Measurements from ENCODE around the gene LTBP2. TPM values are rescaled to one million over a fixed set of nuclear protein-coding genes. Genes with fewer than 3 reads are reported as not detected.

The LTBP2 gene
- total and polyA plus RNA-seq, 7 donors = 0.46 to 71.2 (median 12.1) TPM

DNA sequence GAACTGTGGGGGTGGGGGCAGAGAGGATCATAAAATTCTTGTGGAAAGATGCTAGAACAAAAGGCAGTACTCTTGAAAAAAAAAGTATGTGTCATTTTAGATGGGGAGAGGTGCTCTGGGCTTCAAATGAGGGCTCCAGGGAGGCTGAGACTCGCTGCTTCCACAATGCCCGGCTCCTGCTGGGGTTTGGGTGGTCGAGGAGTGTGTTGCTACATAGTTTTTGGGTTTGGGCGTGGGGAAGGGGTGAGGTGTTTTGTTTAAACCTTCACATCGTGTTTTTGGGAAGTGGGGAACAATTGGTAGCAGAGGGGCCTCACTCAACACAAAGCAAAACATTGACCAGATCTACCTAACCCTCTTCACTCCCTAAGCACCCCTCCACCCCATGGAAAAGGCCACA is 110.3 kb downstream of the LTBP2 start:
- Histone ChIP-seq H3K9me3 (no peaks in the 10 kb centered on the region), H3K4me1 (peaks cover 0 to 4% (median 0%) of the 10 kb centered on the region in 4 donors), H3K36me3 (no peaks in the 10 kb centered on the region), H3K27me3 (no peaks in the 10 kb centered on the region), H3K4me3 (no peak overlapping the region), H3K27ac (peak overlapping the region in 1 of 4 donors; percentile 5)
- TF ChIP-seq, protein P1, sequence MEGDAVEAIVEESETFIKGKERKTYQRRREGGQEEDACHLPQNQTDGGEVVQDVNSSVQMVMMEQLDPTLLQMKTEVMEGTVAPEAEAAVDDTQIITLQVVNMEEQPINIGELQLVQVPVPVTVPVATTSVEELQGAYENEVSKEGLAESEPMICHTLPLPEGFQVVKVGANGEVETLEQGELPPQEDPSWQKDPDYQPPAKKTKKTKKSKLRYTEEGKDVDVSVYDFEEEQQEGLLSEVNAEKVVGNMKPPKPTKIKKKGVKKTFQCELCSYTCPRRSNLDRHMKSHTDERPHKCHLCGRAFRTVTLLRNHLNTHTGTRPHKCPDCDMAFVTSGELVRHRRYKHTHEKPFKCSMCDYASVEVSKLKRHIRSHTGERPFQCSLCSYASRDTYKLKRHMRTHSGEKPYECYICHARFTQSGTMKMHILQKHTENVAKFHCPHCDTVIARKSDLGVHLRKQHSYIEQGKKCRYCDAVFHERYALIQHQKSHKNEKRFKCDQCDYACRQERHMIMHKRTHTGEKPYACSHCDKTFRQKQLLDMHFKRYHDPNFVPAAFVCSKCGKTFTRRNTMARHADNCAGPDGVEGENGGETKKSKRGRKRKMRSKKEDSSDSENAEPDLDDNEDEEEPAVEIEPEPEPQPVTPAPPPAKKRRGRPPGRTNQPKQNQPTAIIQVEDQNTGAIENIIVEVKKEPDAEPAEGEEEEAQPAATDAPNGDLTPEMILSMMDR (IDR thresholded peaks at IDR 0.05) = no peak
- TF ChIP-seq POLR2AphosphoS5 (IDR thresholded peaks at IDR 0.05) (no peak), POLR2A (IDR thresholded peaks at IDR 0.05) (no peak), EP300 (IDR thresholded peaks at IDR 0.05) (no peak)
- DNase-seq = no peak
- WGBS, 2 donors = 70 to 71% methylated on average over 5 of the region's 5 CpGs
- intact Hi-C loops (cut with DNase I) = loop anchor here (1.0 to 5.0 kb wide), 2 partner anchors 66 to 111 kb away; partner anchors contain the start of gene LTBP2

DNA sequence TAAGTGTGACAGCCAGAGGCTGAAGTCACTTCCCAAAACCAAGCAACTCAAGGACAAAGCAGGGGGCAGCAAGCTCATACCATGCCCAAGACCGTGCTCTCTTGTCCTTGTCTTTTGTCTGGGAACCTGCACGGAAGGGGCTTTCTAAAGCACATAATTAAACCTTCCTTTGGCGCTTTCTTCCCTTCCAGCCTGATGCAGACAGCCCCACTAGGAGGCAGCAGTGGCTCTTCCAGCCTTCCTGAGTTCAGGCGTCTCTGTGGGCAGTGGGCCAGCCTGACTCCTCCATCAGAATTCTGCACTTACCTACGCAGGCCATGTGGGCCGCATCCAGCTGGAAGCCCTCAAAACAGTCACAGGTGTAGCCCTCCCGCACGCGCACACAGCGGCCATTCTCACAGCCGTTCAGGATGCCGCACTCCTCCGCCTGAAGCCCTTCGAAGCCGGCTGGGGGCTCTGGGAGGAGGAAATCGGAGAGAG is 110.9 kb downstream of the LTBP2 start:
- Histone ChIP-seq H3K27ac (peak overlapping the region in 1 of 4 donors; percentile 5), H3K4me3 (no peak overlapping the region), H3K9me3 (no peaks in the 10 kb centered on the region), H3K4me1 (peaks cover 0 to 4% (median 0%) of the 10 kb centered on the region in 4 donors), H3K36me3 (peaks cover 0 to 4% (median 0%) of the 10 kb centered on the region in 4 donors), H3K27me3 (no peaks in the 10 kb centered on the region)
- no peak for TF ChIP-seq POLR2A (IDR thresholded peaks at IDR 0.05)
- no peak for TF ChIP-seq EP300 (IDR thresholded peaks at IDR 0.05)
- TF ChIP-seq POLR2AphosphoS5 (IDR thresholded peaks at IDR 0.05) = peak in 2 of 4 donors; percentile 37 to 45
- TF ChIP-seq, protein P1 (IDR thresholded peaks at IDR 0.05) = peak; percentile 20 to 61 (median 46)
- WGBS, 2 donors = 68 to 81% methylated on average over 16 of the region's 16 CpGs
- peak; percentile 92 for DNase-seq
- intact Hi-C loops (cut with DNase I) = loop anchor here (1.0 to 5.0 kb wide), 2 partner anchors 66 to 111 kb away; partner anchors contain the start of gene LTBP2

GRCh38 chr14:74500417-74501134 is 111.5 kb downstream of the LTBP2 start:
- no peak for TF ChIP-seq POLR2A (IDR thresholded peaks at IDR 0.05)
- no peak for TF ChIP-seq POLR2AphosphoS5 (IDR thresholded peaks at IDR 0.05)
- no peak for TF ChIP-seq EP300 (IDR thresholded peaks at IDR 0.05)
- TF ChIP-seq, protein P1 (IDR thresholded peaks at IDR 0.05) = no peak
- Histone ChIP-seq H3K36me3 (peaks cover 0 to 7% (median 0%) of the 10 kb centered on the region in 4 donors), H3K9me3 (no peaks in the 10 kb centered on the region), H3K27ac (no peak overlapping the region), H3K4me1 (peaks cover 0 to 4% (median 0%) of the 10 kb centered on the region in 4 donors), H3K27me3 (no peaks in the 10 kb centered on the region), H3K4me3 (no peak overlapping the region)
- WGBS, 2 donors = 88 to 92% methylated on average over 10 of the region's 10 CpGs
- peak; percentile 56 for DNase-seq
- intact Hi-C loops (cut with DNase I) = loop anchor here (1.0 to 5.0 kb wide), 2 partner anchors 67 to 112 kb away; partner anchors contain the start of gene LTBP2

GRCh38 chr14:74495356-74495755 is 116.7 kb downstream of the LTBP2 start:
- no peak for DNase-seq
- H3K27ac ChIP-seq = no peak overlapping the region
- TF ChIP-seq, protein P1 (IDR thresholded peaks at IDR 0.05) = no peak
- TF ChIP-seq POLR2AphosphoS5 (IDR thresholded peaks at IDR 0.05) (no peak), EP300 (IDR thresholded peaks at IDR 0.05) (no peak), POLR2A (IDR thresholded peaks at IDR 0.05) (no peak)
- no peak overlapping the region for H3K4me3 ChIP-seq
- WGBS, 2 donors = 55 to 68% methylated on average over 2 of the region's 2 CpGs
- H3K36me3 ChIP-seq = peaks cover 0 to 13% (median 0%) of the 10 kb centered on the region in 4 donors
- no peaks in the 10 kb centered on the region for H3K27me3 ChIP-seq
- no peaks in the 10 kb centered on the region for H3K9me3 ChIP-seq
- intact Hi-C loops (cut with DNase I) = loop anchor here (10.0 kb wide), 1 partner anchor 411 kb away; the partner anchor contains the start of genes ALDH6A1 and LIN52
- peaks cover 0 to 28% (median 20%) of the 10 kb centered on the region in 4 donors for H3K4me1 ChIP-seq

All from sigmoid colon (tissue), 7 donors.